GM19035 (cell line): ENCODE measurements around the gene PARD3.
"Not testable (repeated sequence)": the region's sequence is repeated elsewhere in the genome, so short reads cannot be mapped to it uniquely, and the experiment has no call there.

ENCODE experiments used
- ATAC-seq: cut with Tn5 transposase; IDR thresholded peaks from one replicate; pipeline ENCODE4 v1.9.1; 2021; ENCODE audit not compliant: unreplicated experiment

PARD3 gene

GRCh38 chr10:34364253-34365037 lies 450.7 kb downstream of the PARD3 start:
- no peak for ATAC-seq

GRCh38 chr10:34360984-34361383 lies 454.1 kb downstream of the PARD3 start:
- ATAC-seq: no peak

GRCh38 chr10:34359435-34359813 lies 455.7 kb downstream of the PARD3 start:
- no peak for ATAC-seq

- ATAC-seq: no peak
Observed at GRCh38 chr10:34358729-34359434, 456.2 kb downstream of the PARD3 start.

DNA sequence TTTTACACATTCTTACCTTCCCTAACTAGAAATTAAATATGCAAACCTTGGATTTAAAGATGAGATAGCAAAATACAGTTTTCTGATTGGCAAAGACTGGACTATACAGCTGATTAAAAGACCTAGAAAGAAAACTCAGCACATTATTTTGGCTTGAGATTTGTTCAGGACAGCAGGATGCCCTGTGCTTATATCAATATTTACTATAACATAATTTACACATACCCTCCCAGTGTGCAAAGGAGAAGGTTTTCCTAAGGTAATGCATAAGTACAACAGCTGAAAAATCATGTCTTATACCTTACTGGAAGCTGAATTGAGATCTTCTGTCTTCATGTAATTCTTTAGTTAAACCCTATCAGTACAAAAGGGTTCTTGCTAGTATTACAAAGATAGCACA lies 458.6 kb downstream of the PARD3 start:
- ATAC-seq: no peak

DNA sequence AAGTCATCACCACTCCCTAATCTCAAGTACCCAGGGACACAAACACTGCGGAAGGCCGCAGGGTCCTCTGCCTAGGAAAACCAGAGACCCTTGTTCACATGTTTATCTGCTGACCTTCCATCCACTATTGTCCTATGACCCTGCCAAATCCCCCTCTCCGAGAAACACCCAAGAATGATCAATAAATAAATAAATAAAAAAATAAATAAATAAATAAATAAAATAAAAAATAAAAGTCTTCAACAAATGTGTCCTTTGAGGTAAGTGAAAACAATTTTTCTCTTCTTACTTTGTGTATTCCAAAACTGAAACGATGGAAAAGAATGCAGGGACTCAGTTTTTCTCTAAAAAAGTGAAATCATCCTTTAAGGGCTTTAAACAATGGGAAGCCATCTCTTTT lies 461.6 kb downstream of the PARD3 start:
- not testable (repeated sequence) for ATAC-seq

- not testable (repeated sequence) for ATAC-seq
Observed at GRCh38 chr10:34352599-34353204, 462.4 kb downstream of the PARD3 start.

DNA sequence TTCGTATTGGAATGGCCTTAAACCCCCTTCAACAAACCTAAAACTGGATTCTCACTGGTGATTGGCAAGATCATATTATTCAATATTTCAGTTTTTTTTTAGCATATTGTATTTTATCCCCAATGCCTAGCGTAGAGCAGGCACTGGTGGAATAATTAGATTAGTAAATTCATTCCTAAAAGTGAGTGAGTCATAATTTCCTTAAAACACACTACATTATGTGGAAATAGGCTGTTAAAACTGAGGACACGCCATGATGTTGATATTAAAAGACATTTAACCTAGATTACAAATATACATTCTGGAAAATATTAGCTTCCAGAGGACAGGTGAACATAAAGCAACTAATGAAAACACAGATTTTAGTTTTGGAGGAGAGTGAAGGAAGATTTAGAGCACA lies 463.9 kb downstream of the PARD3 start:
- no peak for ATAC-seq

- no peak for ATAC-seq
Observed at GRCh38 chr10:34348917-34349485, 466.1 kb downstream of the PARD3 start.

DNA sequence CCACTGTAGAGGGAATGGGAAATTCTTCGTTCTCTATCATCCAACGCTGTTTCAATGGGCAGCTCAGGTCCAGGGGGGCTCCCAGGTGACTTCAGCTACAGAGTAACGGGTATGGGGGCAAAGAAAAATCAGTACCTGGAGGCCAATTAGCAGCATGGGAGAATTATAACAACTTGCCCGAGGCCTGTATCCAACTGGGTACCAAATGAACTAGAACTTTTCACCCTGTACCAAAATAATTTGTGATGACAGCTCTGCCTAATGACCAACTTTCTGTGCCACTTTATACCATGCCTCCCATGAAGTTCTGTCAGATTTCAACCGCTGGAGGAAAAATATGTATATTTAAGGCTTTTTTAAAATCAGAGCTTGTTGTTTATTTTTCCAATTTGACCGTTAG lies 467.1 kb downstream of the PARD3 start:
- ATAC-seq: no peak

DNA sequence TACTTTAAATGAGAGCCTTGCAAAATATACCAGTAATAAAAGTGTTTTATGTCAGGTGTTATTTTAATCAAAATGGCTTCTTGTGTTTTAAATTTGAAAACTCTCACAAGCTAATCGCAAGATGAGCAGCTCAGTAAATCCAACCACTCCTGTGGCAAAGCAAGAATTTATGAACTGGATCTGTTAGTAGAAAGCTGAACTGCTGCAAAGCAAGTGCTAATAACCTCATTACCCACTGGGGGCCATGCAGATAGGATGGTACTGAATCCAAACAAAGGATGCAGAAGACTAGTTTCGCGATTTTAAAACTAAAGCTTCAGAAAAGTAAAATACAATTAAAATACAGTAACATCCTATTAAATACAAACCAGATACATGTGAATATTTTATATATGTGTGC lies 468.0 kb downstream of the PARD3 start:
- no peak for ATAC-seq

DNA sequence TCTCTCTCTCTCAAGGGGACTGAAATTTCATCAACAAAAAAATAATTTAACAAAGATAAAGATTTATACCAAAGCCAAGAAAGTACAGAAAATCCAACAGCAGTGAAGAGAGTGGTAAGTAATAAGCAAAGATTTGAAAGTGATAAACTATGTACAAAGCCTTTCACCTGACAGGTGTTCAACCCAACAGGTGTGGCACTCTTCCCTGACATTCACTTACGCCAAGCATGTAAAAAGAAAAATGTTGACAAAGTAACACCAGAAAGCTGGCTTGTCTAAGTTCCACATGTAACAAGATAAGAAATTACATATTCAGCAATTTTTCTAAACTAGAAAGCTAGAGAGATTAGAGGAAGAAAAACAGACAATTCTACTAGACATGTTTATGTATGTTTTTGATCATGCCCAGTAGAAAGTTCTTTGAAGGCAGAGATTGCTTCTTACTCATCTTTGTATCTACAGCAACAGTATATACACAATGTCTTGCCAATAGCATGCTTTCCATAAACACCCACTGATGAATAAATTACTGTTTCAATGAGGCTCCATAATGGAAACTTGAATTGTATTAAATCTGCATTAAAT lies 468.5 kb downstream of the PARD3 start:
- ATAC-seq: no peak

- no peak for ATAC-seq
Observed at GRCh38 chr10:34345383-34345782, 469.7 kb downstream of the PARD3 start.

DNA sequence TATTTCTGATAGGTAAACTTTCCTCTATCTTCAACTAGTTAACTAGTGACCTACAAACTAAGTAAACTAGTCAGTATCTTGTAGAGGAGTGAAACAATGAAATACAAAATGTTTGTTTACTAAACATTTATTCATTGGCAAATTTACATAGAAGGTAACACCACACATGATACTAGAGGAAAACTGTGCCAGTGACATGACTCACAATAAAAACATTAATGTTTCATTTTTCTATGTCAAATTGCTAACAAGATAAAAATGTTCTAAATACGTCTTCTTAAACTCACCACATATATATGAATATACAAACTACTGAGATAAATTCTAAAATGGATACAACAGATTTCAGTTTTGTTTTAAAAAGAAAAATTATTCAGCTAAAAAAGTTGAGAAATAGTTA lies 471.3 kb downstream of the PARD3 start:
- no peak for ATAC-seq

GRCh38 chr10:34341473-34341872 lies 473.6 kb downstream of the PARD3 start:
- no peak for ATAC-seq

- no peak for ATAC-seq
Observed at GRCh38 chr10:34340934-34341333, 474.2 kb downstream of the PARD3 start.

DNA sequence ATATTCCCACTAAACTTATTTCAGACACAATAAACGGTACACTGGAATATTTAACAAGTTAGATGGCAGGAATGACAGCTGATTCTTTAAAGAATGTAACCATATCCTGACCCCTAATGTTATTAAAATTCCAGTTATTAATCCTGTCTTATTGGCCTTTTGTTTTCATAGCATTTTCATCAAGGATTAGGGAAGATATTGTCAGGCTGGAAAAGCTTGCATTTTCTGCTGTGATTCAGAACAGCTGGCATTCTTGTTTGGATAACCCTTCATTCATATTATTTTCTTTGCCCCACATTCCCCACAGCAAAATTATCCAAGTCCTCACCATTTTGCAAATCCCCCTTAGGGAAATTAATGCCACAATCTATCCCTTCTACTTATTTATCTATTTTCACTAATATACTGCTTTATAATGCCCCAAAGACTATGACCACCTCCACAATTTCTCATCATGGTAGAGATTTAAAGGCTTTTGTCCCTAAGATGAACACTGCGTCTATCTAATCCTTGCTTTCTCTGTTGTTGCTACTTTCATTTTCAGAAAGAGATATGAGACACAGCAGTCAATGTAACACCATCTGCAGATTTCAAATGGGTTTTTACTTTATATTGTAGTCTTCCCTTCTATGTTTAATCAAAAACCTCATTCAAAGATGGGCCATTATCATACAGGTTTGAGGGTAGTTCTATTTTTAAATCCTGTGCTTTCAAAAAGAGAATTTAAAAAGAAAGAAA lies 475.1 kb downstream of the PARD3 start:
- ATAC-seq: no peak

DNA sequence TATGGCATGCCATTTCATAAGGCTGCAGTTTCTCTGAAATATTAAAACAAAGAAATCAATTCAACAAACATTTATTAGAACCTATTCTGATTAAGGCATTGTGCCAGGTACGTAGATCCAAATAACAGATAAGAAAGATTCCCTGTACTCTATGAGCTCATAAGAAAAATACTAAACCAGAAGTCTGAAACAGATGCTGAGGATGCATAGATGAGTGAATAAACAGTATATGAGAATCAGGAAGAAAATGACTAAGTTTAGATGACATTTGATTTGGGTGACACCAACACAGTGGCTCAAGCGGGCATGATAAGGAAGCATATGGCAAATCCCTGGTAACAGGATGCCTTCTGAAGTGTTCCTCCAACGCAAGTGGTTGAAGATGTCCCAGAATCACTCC lies 477.2 kb downstream of the PARD3 start:
- no peak for ATAC-seq

GRCh38 chr10:34335960-34336690 lies 479.0 kb downstream of the PARD3 start:
- no peak for ATAC-seq

DNA sequence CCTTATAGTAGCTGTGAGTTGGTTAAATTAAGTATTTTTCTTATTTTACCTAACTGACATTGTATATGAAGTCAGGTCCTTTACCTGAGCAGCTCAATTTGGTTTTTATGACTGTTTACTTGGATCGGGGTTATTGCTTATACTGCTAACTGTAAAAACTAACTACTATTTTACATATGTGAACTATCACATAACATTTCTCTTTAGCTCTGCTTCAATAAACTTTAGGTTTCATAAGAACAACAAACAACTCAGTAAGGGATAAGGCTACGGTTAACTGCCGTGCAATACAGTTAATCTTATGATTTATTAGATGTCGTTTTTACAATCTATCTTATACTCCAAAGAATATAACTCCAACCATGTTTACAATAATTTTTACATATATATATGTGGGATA lies 480.2 kb downstream of the PARD3 start:
- no peak for ATAC-seq
